ENCODE results near the gene ZNF544.
"Not testable (repeated sequence)": the region's sequence is repeated elsewhere in the genome, so short reads cannot be mapped to it uniquely, and the experiment has no call there.

The ZNF544 gene

DNA sequence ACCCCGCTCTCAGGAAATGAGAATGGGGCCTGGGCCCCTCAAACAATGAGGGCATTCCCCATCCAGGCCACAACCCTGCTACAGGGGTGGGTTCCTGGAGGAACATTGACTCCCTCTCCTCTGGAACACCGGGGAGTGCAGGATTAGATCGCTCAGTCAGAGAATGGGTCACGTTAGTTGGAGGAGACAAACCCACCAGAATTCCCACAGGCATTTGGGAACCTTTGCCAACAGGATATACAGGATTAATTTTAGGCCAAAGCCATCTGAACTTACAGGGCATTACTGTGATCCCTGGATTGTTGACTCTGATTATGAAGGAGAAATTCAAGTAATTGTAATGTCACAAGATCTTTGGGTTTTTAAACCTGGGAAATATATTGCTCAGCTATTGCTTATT lies 79.0 kb downstream of the ZNF544 start:
- TF ChIP-seq TAF1 (IDR thresholded peaks at IDR 0.05; ENCODE audit: borderline replicate concordance, low read depth, low read length) (no peak), POLR2A (IDR thresholded peaks at IDR 0.05; ENCODE audit: low read depth, low read length) (no peak), POLR2AphosphoS5 (IDR thresholded peaks at IDR 0.05; ENCODE audit: low read depth, low read length) (no peak)
- DNase-seq (ENCODE audit: insufficient read length) (no peak), FAIRE-seq (no peak)

GRCh38 chr19:58310685-58311084 lies 82.0 kb downstream of the ZNF544 start:
- not testable (repeated sequence) for FAIRE-seq; DNase-seq (ENCODE audit: insufficient read length)

GRCh38 chr19:58311345-58311865 lies 82.7 kb downstream of the ZNF544 start:
- FAIRE-seq (no peak), DNase-seq (ENCODE audit: insufficient read length) (no peak)
- TF ChIP-seq POLR2AphosphoS5 (IDR thresholded peaks at IDR 0.05; ENCODE audit: low read depth, low read length): no peak
- TF ChIP-seq TAF1 (IDR thresholded peaks at IDR 0.05; ENCODE audit: borderline replicate concordance, low read depth, low read length): no peak
- TF ChIP-seq POLR2A (IDR thresholded peaks at IDR 0.05; ENCODE audit: low read depth, low read length): no peak

Measured in GM12892 (cell line).